GM18519 (cell line): ENCODE data around the gene CACNA1D.
A peak's percentile ranks its signal among the peaks of the same experiment; 100 is the strongest.

ENCODE experiments used
- ATAC-seq: cut with Tn5 transposase; IDR thresholded peaks from one replicate; pipeline ENCODE4 v1.9.1; 2021; ENCODE audit warnings: mild to moderate bottlenecking, moderate library complexity; ENCODE audit not compliant: unreplicated experiment, low FRiP score

Gene CACNA1D

DNA sequence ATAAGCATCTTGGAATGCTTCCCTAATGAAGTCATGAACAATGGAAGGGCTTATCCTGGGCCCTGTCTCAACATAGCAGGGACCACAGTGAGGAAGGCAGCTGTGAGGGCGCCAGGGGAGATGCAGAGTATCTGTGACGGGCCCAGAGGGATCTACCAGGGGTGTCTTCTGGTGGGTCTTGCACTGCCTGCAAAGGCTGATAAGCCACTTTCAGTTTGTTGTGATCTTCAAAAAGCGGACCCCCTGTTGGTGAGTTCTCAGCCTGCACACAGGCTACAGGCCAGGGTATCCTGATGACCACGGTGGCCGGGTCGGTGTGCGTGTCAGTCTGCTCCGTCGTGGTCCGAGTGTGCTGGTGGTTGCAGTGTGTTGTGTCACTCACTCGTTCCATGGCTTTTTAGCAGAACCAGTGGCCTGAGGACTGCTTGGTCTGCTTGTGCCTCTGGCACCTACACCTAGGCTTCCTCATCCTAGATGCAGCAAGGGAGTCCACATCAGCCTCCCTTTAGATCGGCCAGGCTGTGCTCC, 305.0 kb downstream of the CACNA1D start:
- ATAC-seq, result no peak

DNA sequence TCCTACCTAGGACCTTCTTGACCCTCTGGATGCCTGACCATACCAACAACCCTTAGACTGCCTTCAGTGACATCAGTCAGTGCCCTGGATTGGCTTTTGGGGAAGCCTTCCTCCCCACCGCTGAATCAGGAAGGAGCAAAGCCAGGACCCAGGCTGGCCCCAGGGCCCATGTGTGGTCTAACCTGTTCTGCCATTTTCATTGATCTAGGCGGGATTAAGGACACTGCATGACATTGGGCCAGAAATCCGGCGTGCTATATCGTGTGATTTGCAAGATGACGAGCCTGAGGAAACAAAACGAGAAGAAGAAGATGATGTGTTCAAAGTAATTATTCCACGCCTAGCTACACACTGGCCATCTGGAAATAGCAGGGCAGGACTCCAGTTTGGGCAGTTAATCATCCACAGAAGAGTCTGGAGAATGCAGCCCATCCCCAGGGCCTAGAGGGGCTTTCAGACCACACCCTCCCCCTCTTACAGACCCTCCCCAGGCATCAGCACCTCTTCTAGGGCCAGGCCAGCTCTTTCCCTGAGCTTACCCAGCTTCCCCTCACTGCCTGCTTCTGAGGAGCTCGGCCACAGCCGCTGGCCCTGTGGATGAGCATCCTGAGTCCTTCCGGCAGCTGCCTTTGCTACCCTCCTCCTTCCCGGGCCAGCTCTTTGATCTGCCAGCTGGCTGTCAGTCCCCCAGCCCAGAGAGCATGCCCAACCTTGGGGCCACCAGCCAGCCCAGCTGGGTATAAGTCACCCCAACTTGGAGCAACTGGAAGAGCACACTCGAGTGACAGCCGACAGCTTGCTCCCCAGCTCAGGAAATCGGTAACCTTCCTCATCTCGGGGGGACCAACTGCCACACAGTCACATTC, 305.9 kb downstream of the CACNA1D start:
- ATAC-seq, result no peak

DNA sequence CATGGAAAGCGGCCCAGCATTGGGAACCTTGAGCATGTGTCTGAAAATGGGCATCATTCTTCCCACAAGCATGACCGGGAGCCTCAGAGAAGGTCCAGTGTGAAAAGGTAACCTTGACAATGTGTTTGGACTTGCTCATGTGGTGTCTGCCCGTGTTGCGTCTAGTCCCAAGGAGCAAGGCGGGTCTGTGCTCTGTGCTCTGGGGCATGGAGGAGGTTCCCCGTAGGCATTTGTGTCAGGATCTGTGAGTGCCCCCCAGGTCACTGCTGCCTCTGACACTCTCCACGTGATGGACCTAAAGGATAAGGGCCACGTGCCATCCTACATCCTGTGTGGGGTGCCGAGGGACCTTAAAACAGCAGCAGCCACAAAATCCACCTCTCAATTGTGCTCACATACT, 306.9 kb downstream of the CACNA1D start:
- no peak for ATAC-seq

DNA sequence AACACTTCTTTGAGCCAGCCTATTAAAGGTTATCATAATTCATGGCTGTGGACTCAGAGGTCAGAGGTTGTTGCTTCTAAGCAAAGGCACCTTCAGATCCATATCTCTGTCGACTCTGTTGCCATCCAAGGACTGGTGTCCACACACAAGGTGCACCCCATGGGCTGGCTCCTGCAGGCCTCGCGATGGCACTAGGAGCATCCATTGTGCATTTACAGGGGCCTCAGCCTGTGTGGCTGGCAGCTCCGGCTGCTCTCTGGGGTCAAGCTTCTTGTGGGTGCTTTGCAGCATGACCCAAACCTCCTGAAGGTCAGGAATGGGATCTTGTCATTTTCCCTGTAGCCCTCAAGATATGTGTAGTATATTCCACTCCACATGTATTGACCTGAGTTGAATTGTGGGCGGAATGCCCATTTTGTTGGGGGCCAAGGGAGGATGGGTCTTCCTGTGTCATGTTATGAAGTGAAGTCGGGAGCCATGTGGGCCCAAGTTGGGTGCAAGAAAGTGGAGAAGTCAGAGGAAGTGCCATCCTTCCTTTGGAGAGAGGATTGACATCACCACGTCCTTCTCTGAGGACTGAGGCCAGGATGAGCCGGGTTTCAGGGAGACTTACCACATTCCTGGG, 308.0 kb downstream of the CACNA1D start:
- ATAC-seq, result no peak

DNA sequence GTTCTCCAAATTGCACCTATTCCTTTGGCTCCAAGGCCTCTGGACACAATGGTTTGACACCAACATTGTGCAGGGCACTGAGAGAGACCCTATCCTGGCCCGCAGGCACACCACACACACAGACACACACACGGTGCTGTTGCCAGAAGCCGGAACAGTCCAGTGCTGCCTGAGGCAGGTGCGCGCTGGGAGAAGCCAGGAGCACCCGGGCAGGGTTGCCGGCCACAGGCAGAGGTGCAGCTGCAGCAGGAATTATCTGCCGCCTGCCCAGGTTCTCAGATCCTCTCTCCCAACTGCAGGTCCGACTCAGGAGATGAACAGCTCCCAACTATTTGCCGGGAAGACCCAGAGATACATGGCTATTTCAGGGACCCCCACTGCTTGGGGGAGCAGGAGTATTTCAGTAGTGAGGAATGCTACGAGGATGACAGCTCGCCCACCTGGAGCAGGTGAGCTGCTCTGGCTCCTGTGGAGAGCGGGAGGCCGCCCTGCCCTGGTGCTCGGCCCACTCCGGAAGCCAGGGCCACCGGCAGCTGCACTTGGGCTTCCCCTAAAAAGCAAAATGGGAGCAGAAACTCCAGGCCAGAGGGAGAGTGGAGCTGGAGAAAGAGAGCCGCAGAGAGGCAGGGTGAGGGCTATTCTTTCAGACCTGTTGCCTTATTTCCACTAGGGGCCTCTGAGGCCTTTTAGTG, 308.9 kb downstream of the CACNA1D start:
- no peak for ATAC-seq

DNA sequence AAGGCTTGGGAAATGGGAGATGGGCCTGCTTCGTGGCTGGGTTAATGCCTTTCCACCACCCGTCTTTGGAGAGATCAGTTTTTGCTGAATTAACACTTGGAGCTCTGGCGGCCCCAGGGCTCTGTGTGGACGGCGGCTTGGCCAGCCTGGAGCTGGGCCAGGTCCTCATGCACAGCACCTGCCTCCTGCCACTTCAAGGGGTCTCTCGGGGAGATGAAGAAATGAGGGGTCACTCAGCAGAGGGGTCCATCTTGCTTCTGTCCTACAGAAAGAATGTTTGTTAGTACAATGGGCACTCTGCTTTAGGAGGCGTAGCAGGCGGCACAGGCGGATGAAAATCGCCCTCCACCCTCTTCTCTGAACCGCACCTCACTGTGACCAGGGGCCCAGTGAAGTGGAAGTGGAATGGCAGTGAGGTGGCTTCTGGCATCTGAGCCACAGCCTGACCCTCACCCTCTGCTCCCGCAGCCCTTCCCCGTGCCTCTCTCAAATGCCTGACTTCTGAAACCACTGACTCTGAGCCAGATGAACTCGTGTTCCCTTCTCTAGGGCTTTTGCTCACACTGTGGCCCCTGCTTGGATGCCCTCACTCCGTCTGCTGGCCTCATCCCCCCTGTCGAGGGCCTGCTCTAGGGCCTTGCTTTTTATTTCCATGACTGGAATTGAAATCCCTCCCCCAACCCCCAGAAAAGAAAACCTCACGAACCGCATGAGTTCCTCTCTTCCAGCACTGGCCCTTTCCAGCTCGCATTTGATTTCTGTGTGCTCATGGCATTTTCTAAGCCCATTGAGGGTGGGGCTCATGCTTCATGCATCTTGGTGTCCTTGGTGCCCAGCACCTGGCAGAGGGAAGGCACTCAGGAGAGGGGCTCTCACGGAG, 309.6 kb downstream of the CACNA1D start:
- no peak for ATAC-seq

DNA sequence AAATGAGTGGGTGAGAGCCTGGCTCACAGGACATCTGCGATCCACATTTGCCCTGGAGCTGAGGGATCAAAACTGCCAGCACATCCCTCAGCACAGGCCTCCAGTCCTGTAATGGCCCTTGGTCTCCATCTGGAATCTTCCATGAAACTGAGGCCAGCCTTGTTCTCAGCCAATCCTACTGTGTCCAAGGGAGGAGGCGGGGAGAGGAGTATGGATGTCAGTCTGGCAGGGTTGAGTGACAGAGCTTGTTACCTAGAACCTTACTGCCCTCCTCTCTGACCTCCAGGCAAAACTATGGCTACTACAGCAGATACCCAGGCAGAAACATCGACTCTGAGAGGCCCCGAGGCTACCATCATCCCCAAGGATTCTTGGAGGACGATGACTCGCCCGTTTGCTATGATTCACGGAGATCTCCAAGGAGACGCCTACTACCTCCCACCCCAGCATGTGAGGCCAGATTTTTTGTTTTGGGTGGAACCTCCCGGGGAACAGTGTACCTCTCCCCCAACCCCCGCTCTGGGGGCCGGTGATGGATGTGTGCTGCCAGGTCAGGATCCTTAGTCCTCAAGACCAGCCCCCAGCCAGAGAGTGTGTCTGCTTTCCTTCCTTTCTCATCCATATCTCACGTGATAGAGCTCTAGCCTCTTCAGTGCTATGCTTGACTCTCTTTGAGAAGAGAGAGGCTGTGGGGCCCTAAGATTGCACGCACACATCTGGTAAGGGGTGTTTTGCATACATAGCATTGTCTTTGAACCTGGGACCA, 310.5 kb downstream of the CACNA1D start:
- peak; percentile 70 for ATAC-seq

DNA sequence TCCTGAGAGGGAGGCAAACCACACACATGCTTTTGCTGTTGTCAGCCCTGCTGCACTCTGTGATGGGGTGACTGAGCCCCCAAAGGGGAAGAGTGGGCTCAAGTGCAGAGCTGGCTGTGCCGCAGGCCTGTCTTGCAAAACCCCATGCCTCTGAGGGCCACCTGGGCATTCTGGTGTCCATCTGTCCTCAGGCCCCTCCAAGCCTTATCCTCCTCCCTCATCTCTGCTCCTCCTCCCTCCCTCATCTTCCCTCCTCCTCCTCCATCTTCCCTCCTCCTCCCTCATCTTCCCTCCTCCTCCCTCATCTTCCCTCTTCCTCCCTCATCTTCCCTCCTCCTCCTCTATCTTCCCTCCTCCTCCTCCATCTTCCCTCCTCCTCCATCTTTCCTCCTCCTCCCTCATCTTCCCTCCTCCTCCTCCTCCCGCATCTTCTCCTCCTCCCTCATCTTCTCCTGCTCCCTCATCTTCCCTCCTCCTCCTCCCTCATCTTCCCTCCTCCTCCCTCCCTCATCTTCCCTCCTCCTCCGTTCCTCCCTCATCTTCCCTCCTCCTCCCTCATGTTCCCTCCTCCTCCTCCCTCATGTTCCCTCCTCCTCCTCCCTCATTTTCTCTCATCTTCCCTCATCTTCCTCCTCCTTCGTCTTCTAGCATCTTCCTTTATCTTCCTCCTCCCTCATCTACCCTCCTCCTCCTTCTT, 311.2 kb downstream of the CACNA1D start:
- ATAC-seq, result no peak

DNA sequence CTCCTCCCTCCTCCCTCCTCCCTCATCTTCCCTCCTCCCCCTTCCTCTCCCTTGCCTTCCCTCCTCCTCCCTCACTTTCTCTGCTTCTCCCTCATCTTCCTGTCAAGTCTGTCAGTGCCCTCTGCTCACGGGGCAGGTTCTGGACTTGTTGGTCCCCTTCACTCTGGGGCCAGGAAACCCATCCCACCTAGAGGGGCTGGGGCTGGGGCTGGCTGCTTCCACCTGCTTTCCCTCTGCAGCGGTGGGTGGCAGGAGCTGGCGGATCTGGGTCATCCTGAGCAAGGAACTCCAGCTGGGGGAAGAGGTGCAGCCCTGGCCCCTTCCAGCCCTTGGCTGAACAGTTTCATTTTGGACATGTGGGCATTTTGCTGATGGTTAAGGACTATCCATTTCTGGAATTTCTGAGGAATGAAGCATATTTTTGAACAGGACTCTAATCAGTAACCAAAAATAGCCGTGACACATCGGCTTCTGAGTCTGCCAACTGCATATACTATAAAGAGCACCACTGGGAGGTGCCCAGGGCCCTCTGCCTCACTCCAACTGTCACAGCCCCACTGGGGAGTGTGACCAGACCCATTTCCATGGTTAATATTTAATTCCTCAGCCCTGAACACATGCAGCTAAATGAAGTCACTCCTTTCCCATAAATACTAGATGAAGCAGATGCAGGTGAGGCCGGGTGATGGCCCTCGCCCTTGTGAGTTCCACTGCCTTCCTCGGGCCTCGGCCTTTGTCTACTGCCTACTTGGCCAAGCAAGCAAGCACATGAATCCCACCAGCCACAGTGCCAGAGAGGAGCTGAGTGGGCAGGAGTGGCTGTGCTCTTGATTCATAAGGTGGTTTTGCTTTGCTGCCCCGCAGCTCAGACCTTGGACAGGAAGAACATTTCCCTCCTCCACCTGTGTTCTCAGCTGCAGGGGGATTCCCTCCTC, 312.0 kb downstream of the CACNA1D start:
- no peak for ATAC-seq

DNA sequence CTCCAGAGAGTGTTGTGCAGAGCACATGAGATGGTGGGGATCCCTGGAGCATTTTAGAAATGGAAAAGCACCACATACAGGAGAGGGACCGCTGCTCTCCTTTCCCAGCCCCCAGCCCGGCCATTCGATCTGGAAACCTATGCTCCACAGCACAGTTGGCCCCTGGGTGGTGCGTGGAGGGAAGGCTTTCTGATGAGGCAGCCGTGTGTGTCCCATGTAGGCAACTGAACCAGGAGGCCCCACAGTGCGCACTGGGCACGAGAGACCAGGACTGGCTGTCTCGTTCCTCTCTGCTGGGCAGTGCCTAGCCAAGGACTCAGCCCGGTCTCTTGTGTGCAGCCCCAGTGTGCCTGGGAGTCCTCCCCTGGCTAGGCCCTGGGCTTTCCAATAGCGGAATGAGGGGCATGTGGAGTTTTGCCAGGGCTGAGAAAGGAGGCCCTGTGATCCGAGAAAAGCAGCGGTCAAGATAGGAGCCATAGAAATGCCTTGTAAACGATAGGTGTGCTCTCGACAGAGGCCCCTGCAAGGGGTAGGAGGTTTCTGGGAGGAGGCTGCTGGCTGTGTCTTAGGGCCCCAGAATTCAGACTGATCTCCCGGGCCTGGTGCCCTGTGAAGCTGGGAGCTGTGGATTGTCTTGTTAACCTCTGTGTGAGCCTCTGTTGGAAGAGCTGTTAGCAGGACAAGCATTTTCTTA, 312.9 kb downstream of the CACNA1D start:
- ATAC-seq, result no peak

DNA sequence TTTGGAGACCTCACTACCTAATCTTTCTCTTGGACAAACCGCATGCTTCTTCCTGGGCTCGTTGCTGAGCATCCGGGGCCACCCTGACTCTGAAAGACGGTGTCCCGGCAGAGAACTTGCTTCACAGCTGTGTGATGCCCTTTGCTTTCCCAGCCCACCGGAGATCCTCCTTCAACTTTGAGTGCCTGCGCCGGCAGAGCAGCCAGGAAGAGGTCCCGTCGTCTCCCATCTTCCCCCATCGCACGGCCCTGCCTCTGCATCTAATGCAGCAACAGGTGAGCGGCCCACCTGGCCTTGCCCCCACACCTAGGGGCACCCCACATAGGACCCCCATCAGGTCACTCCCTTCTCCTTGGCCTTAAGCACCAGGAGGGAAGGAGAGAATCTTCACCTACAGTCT, 314.1 kb downstream of the CACNA1D start:
- ATAC-seq, result no peak

DNA sequence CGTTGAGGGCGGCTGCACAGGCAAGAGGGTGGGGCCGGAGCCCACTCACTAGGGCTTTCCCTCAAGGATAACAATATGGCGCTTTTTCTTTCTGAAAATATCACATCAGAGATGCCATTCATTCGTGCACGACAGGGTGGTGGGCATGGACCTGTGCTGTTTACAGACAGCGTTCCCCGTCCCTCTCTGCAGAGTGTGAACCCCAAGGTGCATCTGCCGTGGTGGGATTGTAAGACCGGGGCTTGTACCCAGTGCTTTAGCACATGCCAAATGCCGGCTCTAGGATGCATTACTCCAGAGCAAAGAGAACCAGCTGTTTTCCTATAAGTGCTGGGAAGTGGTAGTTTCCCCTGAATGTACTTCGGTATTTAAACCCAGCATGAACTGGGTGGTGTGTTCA, 314.9 kb downstream of the CACNA1D start:
- no peak for ATAC-seq

DNA sequence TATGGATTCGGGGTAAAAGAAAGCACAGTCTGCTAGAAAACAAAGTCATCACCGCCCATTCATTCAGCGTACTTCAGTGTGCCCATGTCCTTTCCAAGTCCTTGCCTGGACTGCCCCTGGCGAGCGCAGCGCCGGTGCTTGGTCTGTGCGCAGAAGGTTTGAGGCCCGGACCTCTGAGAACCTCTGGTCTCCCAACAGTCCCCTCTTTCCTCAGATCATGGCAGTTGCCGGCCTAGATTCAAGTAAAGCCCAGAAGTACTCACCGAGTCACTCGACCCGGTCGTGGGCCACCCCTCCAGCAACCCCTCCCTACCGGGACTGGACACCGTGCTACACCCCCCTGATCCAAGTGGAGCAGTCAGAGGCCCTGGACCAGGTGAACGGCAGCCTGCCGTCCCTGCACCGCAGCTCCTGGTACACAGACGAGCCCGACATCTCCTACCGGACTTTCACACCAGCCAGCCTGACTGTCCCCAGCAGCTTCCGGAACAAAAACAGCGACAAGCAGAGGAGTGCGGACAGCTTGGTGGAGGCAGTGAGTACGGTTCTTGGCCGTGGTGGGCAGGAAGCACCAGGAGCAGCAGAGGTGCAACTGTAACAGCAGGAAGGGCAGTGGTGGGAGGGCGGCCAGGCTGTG, 315.5 kb downstream of the CACNA1D start:
- no peak for ATAC-seq

DNA sequence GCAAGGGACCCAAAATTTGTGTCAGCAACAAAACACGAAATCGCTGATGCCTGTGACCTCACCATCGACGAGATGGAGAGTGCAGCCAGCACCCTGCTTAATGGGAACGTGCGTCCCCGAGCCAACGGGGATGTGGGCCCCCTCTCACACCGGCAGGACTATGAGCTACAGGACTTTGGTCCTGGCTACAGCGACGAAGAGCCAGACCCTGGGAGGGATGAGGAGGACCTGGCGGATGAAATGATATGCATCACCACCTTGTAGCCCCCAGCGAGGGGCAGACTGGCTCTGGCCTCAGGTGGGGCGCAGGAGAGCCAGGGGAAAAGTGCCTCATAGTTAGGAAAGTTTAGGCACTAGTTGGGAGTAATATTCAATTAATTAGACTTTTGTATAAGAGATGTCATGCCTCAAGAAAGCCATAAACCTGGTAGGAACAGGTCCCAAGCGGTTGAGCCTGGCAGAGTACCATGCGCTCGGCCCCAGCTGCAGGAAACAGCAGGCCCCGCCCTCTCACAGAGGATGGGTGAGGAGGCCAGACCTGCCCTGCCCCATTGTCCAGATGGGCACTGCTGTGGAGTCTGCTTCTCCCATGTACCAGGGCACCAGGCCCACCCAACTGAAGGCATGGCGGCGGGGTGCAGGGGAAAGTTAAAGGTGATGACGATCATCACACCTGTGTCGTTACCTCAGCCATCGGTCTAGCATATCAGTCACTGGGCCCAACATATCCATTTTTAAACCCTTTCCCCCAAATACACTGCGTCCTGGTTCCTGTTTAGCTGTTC, 316.9 kb downstream of the CACNA1D start:
- no peak for ATAC-seq

DNA sequence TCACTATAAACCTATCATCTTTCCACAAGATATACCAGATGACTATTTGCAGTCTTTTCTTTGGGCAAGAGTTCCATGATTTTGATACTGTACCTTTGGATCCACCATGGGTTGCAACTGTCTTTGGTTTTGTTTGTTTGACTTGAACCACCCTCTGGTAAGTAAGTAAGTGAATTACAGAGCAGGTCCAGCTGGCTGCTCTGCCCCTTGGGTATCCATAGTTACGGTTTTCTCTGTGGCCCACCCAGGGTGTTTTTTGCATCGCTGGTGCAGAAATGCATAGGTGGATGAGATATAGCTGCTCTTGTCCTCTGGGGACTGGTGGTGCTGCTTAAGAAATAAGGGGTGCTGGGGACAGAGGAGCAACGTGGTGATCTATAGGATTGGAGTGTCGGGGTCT, 318.0 kb downstream of the CACNA1D start:
- no peak for ATAC-seq

DNA sequence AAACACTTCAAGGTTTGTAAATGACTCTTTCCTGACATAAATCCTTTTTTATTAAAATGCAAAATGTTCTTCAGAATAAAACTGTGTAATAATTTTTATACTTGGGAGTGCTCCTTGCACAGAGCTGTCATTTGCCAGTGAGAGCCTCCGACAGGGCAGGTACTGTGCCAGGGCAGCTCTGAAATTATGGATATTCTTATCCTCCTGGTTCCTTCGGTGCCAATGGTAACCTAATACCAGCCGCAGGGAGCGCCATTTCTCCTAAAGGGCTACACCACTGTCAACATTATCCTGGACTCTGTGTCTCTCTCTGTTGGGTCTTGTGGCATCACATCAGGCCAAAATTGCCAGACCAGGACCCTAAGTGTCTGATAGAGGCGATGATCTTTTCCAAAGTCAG, 318.8 kb downstream of the CACNA1D start:
- ATAC-seq, result no peak
